GM12872 (cell line): Measurements from ENCODE around the gene SPACDR.

ENCODE experiments used
- TF ChIP-seq, protein P1 (sequence below): IDR thresholded peaks from 3 replicates; pipeline ENCODE4 v1.5.1; 2011; ENCODE audit warnings: low read depth, mild to moderate bottlenecking, low read length, moderate library complexity; ENCODE audit not compliant: insufficient read depth

The SPACDR gene

DNA sequence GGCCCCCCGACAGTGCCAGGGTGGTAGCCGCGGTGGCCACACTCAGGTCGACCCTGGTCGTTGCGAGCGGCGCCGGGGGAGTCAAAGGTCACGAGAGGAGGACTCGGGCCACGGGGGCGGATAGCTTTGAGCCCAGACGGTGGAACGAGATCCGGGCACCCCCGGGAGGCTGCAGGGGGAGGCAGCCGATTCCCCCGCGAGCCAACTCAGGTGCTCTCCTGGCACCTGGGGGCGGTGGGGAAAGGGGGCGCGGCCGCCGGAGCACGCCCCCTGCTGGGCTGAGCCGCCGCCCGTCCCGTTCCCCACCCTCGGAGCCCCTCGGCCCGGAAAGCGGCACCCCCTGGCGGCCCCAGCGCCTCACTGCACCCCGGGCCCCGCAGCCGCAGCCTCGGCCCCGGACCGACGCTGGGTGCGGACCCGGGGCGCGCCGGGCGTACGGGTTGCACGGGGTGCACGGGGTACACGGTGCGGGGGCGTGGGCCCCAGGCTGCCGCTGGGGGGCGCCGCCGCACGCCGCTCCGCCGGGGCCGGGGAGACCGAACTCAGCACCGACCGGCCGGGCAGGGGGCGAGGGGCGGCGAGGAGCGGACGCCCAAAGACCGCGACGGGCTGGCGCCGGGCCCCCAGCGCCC, 19.1 kb upstream of the SPACDR start:
- TF ChIP-seq, protein P1, sequence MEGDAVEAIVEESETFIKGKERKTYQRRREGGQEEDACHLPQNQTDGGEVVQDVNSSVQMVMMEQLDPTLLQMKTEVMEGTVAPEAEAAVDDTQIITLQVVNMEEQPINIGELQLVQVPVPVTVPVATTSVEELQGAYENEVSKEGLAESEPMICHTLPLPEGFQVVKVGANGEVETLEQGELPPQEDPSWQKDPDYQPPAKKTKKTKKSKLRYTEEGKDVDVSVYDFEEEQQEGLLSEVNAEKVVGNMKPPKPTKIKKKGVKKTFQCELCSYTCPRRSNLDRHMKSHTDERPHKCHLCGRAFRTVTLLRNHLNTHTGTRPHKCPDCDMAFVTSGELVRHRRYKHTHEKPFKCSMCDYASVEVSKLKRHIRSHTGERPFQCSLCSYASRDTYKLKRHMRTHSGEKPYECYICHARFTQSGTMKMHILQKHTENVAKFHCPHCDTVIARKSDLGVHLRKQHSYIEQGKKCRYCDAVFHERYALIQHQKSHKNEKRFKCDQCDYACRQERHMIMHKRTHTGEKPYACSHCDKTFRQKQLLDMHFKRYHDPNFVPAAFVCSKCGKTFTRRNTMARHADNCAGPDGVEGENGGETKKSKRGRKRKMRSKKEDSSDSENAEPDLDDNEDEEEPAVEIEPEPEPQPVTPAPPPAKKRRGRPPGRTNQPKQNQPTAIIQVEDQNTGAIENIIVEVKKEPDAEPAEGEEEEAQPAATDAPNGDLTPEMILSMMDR, result peak; percentile 78

DNA sequence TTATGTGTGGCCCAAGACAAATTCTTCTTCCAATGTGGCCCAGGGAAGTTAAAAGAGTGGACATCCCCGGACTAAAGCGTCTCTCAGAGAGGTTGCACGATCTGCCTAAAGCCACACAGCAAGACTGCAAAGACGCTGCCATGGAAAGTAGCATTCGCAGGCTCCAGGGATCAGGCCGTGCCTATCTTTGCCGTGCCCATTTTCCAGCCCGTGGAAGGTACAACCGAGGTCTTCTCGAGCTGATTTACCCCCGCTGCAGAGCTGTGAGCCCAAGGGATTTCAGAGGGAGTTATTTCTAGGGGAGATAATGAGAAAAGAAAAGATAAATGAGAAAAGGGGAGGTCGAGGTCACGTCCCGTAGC, 18.6 kb upstream of the SPACDR start:
- TF ChIP-seq, protein P1, result no peak

DNA sequence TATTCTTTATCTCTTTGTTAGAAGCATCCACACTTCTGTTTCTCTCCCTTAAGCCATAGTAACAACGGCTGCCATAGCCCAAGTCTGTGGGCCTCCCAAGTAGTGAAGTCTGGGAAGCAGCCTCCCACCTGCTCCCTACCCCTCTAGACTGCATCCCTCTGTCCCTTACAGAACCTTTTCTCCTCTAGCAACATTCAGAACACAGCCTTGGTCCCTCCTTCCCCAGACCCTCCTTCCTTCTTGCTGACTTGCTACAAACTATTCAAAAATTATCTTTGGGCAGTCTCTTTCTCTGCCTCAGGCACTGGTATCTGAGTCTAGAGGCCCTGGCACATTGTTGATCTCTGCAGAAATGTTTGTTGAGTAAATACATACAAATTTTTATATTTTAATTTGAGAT, 17.4 kb upstream of the SPACDR start:
- TF ChIP-seq, protein P1, result no peak

DNA sequence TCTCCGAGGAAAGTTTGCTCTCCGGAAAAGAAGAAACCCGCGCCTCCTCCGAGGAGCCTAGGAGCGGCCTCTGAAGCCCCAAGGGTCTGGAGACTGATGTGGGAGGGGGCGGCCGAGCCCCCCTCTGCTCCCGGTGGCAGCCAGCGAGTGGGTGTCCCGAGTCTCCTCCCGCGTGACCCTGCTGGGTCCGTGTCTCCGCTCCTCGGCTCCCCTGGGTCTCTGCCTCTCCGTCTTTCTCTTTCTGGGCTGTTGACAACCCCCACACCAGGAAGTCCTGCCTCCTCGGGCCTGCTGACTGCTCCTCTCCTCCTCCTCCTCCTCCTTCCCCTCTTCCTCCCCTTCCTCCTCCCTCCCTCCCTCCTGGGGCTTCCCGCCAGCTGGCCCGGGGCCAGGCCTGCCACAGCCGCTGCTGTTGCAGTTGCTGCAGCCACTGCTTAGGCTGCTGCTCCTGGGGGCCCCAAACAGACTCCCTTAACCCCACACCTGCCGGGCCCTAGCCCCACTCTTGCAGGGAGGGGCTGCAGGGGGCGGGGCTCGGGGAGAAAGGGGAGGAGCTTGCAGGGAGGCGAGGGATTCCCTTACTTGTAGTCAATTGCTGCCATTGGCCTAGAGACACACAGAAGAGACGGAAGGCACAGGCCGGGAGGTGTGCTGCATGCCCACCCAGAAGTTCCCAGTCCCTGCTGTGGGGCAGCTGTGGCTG, 15.0 kb upstream of the SPACDR start, which contains the start of gene TSC22D4:
Gene TSC22D4 (minus strand): TSS at position 257 of the 703 bp plus-strand sequence. CDS start 1,176 bp downstream, outside the sequence.
- TF ChIP-seq, protein P1, result no peak

GRCh38 chr7:100477871-100478267, 13.8 kb upstream of the SPACDR start:
- TF ChIP-seq, protein P1, result no peak

- TF ChIP-seq, protein P1, result peak; percentile 63
Measured at GRCh38 chr7:100476903-100477870, 13.1 kb upstream of the SPACDR start.

DNA sequence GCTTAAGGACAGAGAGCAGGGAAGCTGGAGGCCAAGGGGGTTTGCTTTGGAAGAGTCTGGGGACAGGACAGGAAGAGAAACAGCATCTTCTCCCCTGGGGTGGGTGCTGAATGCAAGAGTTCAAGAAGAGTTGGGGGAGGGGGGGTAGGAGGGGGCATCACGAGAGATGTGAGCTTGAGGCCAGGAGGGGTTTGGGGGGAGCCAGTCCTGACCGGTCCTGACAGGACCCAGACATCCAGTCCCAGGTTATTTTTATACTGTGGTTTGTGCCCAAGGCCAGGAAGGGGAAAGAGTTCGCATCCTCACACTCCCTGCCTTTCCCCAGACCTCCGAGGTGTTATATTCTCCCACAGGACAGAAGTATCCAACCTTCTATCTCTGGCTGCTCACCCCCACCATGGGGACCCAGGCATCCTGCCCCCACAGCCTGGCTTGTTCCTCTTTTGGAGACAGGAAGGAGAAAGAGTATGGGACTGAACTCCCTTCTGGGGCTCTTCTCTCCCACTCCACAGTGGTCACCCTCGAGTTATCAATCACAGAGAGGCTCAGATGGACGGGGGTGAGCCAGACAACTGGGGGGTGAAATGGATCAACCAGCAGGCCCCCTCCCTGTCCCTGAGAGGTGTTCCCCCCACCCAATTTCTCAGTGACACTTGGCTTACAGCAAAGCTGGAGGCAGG, 12.2 kb upstream of the SPACDR start:
- TF ChIP-seq, protein P1, result no peak
